ENCODE results near the gene TBC1D22A. TPM values are rescaled to one million over a fixed set of nuclear protein-coding genes. Genes with fewer than 3 reads are reported as not detected.

The TBC1D22A gene
- total RNA-seq, 1 experiment from 2014 or later: 7.9 TPM

DNA sequence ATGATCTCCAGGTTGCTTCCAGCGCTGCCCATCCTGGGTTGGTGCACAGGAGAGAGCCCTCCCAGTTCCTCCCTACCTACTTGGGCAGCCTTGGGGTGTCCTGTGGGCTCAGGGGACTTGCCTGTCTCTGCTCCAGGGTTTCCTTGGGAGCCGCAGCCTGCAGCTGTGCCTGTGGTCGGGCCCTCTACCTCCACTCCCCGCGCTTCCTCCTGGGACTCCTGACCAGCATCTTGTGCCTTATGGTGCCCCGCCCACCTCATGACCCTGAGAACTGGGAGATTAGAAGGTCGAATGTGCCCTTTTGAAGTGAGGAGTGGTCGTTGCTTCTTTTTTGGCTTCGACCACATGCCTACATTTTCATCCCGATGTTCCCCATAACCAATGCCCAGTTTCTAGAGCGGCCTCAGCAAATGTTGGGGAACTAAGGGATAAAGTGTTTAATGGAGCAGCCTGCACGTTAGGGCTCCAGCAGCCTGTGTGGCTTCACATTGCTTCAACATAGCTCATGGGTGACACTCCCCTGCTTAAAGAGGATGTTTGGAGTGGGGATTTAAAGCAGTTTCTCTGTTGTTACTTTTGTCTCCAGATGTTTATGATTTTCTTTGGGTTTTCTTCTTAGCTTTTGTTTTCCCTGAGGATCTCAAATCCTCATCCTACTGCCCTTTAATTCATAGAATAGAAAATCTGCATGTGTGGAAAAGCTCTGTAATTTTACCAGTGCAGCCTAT lies 248.8 kb downstream of the TBC1D22A start:
- no peak for DNase-seq (ENCODE audit: low spot score)

DNA sequence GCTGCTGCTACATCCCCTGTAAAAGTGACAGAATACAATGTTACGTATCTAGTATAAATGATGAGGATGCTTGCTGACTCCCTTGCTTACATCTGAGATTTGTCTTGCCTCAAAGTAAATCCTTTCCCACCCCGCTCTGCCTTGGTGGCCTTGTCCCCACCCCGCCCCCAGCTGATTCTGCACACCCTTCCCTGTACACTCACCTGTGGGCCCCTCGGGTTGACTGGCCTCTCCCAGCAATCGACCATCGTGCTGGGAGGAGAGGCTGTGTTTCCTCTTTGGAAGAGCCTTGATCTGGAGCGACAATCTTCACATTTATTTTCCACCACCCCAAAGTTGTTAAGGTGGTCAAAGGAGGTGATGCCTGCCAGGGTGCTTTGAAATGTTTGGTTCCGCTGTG lies 249.4 kb downstream of the TBC1D22A start:
- no peak for DNase-seq (ENCODE audit: low spot score)

DNA sequence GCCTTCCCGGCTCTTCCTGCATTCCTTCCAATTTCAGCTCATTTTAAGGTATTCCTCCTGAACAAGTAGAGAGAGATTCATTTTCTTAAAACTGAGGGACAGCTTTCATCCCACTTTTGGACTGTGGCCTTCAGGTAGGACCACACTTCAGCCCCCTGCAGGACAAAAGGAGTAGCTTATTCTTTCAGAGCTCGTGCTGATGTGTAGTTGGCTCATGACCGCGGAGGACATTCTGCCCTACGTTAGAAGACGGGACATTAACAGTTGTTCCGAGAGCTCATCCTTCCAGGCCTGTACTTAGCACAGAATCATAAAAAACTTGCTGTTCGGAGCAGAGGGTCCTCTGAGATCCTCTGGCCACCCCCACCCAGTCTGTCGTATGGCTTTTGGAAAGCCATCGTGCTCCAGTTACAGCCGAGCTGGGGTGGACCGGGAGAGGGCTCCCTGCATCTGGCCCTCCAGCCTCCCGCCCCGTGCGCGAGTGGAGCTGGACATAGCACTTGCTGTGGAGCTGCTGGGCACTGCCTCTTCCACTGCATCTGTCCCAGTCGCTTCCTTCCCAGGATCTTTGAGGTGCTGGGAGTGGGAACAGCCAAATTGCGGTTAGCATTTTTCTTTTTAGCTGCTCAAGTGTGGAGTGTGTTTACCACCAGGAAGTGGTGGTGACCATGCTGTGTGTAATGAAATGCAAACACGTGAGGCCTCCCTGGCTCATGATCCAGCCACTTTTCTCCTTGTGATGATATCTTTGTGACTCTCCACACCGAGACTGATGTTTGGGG lies 250.3 kb downstream of the TBC1D22A start:
- peak; percentile 2 for DNase-seq (ENCODE audit: low spot score)

DNA sequence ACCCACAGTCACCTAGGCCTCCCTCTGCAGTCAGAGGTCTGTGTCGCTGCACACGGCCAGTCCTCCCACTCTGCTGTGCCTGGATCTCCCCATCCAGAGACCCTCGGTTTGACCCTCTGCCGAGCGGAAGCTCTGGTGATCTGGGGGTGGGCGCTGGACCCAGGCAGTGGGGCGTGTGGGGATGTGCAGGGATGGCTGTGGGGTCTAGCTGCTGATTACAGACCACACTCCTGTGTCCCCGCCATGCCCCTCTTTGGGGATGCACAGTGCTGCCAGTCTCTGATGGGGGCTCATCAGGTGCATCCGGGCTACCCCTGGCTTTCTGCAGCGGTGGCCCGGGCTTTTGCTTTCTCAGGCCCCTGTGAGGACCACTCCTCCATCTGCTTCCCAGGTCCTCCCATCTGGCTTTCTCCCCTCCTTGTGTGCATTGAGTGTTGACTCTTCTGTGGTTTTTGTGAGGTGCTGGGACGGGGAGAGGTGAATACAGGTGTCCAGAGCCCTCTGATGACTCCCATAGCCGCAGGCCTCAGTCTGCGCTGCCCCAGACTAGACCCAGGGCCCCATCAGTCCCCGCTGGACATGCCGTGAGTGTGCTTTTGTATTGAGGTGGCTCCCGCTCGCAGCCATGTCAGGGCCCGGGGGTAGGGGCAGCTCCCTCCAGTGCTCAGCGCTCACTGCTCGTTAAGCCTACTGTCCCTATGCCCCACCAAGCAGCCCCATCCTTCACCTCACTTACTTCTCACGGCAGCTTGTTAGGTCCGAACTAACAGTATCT lies 251.6 kb downstream of the TBC1D22A start:
- no peak for DNase-seq (ENCODE audit: low spot score)

DNA sequence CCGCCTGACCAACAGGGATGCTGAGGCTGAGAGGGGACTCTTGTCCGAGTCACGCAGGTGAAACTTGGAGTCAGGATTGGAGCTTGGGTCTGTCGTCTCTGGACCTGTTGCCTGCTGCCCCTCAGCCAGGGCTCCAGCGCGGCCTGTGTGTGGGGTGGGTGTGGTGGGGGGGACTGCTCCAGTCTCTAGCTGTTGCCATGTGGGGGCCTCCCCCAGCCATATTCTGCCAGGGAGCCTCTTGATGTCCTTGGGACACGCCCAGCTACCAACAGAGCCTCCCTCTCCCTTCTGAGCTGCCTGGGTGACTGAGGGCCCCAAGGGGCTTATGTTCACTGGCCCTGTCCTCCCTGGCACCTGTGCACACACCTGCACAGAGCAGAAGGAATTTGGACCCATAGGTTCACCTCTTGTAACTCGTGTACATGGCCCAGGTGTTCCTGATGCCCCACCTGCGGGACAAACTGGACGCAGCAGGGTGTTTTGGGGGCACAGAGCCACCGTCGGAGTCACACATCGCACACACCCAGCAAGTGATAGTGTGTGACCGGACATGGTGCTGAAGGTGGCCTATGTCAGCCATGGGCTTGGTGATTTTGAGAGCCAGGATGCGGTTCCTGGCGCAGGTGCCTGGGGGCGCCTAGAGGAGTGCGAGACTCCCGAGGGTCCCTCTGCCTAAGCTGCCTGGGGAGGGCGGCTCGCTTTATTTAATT lies 252.3 kb downstream of the TBC1D22A start:
- DNase-seq (ENCODE audit: low spot score): no peak

DNA sequence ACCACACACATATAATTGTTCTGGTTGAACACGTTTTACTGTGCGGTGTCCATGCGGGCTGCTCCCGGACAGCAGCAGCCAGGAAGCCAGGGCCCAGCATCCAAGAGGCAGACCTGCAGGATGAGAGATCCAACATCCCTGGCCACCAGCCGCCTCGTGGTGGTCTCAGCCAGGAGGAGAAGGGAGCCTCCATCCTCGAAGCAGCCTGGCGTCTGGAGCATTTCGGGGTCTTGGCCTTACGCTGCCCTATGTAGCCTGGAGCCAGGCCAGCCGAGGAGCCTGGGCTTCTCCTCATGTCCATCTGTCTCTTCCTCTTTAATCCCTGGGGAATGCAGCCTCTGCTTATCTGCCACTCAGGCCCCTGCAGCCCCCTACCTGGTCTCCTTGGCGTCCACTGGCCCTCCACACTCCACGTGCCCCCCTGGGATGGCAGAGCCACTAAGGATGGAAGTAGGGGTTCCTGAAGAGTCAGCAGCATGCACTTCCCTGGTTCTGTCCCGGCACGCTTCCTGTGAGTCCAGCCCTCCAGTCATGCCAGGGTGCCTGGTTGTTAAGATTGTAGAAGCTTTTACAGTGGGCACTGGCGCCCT lies 253.2 kb downstream of the TBC1D22A start:
- DNase-seq (ENCODE audit: low spot score): no peak

DNA sequence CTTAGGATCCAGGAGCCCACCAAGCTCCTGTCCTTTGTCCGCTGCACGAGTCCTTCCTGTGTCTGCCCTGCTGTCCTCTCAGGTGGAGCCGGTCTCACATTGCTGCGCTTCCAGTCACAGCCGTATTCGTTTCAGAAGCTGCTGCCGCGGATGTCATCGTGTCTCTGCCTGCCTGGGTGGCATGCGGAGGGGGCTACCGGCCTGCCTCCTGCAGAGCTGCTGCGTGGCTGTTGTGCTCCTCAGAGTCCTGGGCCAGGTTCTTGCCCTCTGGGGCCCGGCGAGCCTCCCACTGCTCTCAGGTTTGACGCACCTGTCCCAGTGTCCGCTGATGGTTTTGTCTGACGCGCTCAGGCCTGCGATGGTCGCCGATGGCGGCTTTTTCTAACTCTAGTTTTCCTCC lies 254.2 kb downstream of the TBC1D22A start:
- DNase-seq (ENCODE audit: low spot score): no peak

DNA sequence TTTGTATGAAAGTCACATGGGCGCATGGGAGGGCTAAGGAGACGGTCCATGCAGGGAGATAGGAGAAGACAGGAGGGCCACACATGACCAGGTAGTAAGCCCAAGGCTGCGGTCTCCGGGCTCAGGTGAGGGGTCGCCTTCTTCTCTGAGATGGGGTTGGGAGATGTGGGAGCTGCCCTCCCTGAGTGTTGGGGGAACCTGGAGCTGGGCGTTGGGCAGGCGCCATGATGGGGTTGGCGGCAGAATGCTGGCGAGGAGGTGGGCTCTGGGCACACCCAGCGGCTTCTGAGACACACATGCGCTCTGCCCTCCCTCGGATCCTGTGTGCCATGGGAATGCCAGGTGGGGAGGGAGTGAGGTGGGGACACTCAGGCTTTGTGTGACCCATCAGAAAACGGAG lies 254.8 kb downstream of the TBC1D22A start:
- DNase-seq (ENCODE audit: low spot score): no peak

DNA sequence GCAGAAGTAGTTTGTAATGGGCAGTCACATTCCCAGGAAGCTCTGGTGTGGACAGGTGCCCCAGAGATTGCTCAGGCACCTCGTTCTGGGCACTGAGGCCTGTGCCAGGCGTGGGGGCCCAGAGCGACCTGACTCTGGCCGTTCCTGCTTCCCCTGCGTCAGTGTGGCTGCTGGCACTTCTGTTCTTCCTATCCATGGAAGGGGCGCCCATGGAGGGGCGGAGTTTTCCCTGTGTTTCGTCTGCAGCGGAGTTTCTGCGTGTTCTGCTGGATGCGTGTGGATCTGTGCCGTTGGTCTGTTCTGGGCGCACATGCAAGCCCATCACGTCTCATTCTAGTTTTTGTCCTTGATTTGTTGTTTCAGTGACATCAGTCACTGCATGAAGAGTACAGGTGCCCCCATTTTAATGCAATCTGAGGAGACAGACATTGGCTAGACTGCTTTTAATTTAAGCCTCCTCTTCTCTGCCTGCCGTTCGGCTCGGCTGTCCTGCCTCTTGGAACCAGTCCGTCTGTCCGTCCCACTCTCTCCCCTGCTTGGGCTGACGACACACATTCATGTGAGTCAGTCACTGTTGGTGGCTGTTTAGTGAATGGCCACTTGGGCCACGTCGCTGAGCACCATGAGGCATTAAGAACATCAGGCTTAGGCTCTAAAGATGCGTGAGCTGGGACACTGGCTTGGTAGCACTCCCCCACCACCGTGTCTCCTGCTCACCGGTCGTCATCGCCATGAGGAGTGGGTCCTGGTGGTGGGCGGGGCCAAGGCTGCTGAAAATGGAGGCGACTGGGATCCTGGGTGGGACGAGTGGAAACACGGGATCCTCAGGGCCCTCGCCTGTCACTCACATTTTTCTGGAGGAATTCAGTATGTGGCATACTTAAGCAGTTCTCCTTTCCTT lies 255.8 kb downstream of the TBC1D22A start:
- no peak for DNase-seq (ENCODE audit: low spot score)

DNA sequence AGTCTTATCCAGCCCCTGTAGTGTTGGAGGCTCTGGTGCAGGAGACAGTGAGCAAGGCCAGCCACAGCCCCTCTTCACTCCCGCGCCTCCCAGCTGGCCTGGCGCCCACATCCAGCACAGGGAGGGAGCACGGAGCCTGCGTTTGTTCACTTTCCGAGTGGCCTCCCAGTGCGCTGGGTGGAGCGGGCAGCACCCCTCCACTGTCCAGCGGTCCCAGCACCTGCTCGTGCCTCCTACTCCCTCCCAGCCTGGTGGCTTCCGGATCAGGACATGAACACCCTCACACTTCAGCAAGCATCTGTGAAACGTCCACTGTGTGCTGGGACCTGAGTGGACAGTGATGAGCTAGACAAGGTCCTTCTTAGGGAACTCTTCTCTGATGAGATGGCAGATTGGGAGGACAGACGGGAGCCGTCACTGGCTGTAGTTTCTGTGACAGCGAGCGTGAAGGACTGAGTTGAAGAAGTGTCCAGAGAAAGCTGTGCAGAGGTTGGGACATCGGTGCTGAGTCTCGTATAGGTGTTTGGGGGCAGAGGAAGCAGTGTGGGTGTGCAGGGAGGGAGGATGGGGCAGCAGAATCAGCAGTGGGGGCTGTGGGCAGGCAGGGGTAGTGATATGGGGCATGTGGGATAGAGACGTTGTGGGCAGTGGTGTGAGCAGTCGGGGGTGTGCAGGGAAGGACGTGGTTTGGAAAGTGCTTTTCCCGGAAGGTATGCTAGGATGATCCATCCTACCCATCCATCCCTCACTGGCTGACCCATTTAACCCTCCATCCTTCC lies 256.8 kb downstream of the TBC1D22A start:
- DNase-seq (ENCODE audit: low spot score): no peak

DNA sequence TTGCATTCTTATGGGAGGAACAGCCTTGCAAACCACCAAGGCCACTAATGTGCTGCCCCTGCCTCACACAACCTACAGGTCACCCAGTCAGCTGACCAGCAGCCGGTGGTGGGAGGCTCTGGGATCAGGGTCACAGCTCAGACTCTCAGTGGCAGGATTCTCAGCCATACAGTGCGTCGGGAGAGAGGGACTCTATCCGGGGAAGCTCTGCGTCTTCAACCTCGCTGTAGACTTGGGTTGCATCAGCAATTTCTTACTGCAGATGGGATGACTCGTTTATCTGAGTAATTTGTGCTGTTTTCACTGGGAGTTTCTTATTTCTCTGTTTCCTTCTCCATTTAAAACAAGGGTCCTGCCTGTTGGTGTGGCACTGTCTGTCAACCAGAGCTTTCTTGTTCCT lies 257.7 kb downstream of the TBC1D22A start:
- no peak for DNase-seq (ENCODE audit: low spot score)

DNA sequence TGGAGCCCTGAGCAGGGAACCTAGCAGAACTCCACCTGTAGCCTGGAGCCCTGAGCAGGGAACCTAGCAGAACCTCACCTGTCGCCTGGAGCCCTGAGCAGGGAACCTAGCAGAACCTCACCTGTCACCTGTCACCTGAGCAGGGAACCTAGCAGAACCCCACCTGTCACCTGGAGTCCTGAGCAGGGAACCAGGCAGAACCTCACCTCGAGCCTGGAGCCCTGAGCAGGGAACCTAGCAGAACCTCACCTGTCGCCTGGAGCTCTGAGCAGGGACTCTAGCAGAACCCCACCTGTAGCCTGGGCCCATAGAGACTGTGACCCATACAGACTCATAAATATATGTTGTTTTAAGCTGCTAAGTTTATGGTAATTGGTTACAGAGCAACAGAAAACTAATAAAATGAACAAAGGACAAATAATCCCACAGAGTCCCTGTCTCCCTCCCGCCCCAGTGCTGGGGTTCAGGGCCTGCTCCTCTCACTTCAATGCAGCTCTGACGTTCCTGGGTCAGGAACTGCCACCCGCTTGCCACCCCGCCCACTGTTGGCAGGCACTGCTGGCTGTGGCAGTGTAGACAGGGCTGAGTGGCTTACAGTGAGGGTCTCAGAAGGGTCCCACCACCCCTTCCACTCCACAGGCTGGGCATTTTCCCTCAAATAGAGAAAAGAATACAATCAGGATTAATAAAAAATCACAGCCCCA lies 259.1 kb downstream of the TBC1D22A start:
- DNase-seq (ENCODE audit: low spot score): no peak

DNA sequence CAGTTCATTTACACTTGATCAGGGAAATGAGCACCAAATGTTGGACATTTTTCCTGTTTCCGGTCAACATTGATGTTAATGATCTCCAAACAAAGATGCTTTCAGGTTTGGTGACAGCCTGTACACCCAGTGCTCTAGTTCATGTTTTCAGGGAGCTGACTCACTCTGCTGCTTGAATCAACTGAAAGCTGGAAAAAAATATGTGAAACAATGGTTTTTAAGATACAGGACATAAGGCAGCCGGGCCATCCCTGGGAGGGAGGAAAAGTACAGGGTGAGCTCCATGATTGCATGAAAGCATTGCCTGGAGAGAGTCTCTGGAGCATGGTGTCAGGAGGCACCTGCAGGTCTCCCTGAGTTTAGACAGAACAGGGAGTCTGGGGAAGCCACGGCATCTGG lies 259.6 kb downstream of the TBC1D22A start:
- no peak for DNase-seq (ENCODE audit: low spot score)

DNA sequence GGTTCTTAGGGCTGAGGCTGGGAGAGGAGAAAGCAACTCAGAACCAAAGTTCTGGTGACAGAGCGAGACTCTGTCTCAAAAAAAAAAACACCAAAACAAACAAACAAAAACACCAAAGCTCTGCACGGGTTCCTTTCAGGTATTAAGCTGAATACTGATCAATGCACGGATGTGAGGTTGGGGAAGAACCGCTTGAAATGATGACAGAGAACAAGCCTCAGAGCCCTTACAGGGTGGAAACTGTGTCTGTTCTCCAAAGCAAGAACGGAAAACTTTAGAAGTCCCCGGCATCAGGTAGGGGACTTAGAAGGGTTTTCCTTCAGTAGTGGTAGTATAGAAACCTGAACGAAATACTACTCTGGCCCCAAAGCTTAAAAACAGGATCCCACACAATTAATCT lies 260.0 kb downstream of the TBC1D22A start:
- no peak for DNase-seq (ENCODE audit: low spot score)

DNA sequence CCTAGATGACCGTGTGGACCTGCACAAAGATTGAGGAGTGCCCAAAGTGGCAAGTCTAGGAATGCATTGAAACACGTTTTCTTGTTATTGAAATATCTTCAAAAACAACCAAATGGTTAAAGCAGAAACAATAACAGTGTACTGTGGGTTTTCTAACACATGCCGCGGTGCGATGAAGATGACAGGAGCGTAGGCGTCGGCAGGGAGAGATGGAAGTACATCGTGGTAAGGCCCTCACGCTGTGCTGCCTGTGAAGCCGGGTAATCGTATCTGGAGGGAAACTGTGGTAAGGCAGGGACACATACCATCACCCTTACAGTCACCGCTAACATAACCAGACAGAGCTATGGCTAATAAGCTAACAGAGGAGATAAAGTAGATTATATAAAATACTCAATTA lies 261.4 kb downstream of the TBC1D22A start:
- DNase-seq (ENCODE audit: low spot score): no peak

DNA sequence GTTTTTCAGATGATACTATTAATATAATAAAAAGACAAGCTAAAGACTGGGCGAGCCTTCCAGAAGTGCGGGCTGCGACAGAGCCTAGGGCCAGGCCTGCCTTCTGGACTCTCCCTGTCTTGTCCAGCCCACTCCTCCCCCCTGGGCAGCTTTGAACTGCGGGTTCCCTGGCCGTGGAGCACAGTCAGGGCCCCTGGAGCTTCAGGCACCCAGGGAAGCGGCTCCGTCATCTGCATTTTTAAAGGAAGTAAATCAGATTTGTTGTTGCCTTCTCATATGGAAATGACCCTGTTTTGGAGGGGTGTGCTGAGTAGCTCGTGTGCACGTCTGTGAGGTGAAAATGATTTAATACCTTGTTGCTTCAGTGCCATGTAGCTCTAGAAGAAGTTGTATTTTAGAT lies 265.3 kb downstream of the TBC1D22A start:
- DNase-seq (ENCODE audit: low spot score): no peak

DNA sequence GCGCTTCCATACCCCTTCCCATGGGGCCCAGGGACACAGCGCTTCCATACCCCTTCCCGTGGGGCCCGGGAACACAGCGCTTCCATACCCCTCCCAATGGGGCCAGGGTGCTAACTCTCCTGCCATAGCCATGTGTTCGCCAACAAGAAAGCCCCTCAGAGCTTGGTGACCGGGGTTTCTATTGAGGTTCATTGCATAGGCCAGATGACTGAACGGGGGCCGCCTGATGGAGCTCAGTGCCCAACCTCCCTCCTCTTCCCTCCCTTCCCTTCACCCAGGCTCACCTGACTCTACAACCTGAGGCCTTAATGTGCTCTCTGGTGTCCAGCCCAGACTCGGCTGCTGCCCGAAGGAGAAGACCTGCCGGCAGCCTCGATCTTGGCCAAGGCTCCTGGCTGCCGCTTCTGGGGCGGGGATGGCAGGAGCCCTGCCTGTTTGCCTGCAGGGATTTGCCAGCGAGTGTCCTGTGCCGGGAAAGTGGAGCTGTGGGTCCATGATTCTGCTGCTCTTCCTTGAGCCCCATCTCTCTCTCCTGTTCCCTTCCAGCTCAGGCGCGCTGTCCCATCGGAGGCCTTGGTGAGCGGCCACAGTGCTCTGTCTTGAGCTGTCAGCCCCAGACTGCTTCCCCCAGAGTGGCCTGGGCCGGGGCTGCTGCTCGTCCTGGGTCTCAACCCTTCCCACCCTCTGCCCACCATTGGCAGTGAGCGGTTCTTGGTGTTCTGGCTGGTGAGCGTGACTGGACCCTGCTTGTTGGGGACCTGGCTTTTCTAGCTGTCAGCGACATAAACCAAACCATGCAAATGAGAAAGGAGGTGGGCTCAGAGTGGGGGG lies 267.0 kb downstream of the TBC1D22A start:
- DNase-seq (ENCODE audit: low spot score): no peak

DNA sequence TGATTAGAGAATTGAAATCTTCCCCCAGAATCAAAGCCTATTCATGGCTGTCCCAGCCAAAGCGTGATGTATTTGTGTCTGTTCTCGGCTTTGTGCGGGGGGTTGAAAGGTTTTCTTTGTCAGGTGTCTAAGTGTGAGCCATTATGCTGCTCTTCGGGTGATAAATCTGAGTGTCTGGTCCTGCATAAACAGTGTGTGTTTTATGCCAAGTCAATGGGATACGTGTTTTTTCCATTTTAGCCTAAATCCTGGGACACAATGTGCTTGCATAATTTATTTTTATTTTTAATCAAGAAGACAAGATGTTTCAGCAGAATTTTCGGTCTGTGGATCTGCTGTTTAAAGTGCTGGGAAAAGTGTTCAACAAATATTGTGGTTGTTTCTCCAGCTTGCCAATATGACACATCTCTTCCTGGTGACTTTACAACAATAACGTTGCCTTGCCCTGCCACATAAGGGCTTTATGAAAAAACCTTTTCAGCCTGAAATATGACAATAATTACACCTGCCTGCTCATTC lies 267.8 kb downstream of the TBC1D22A start:
- DNase-seq (ENCODE audit: low spot score): no peak
